ENCODE results near the gene GALR2. TPM values are rescaled to one million over a fixed set of nuclear protein-coding genes. Genes with fewer than 3 reads are reported as not detected.
"Not testable (repeated sequence)": the region's sequence is repeated elsewhere in the genome, so short reads cannot be mapped to it uniquely, and the experiment has no call there.

Gene GALR2
- 0.44 TPM for total RNA-seq

- ATAC-seq: no peak
Measured at GRCh38 chr17:76074390-76075363, at the start of gene GALR2. Gene GALR2, plus strand, starts transcription at chr17:76074781. Its CDS starts 103 bp downstream, at chr17:76074884.

GRCh38 chr17:76025294-76025693 lies 49.3 kb upstream of the GALR2 start:
- peak; percentile 40 for ATAC-seq

GRCh38 chr17:76026714-76027158 lies 47.8 kb upstream of the GALR2 start:
- ATAC-seq: peak; percentile 3

- peak; percentile 92 for ATAC-seq
Measured at GRCh38 chr17:76027159-76027839, 47.3 kb upstream of the GALR2 start, which contains the start of gene EVPL. Gene EVPL, minus strand, starts transcription at chr17:76027306. Its CDS starts 108 bp downstream, at chr17:76027198.

- no peak for ATAC-seq
Measured at GRCh38 chr17:76032073-76032779, 42.4 kb upstream of the GALR2 start.

- ATAC-seq: no peak
Measured at GRCh38 chr17:76032780-76033108, 41.8 kb upstream of the GALR2 start.

GRCh38 chr17:76033139-76033538 lies 41.4 kb upstream of the GALR2 start:
- no peak for ATAC-seq

GRCh38 chr17:76034428-76035350 lies 39.9 kb upstream of the GALR2 start:
- no peak for ATAC-seq

- ATAC-seq: no peak
Measured at GRCh38 chr17:76036497-76037261, 37.9 kb upstream of the GALR2 start.

GRCh38 chr17:76038050-76038449 lies 36.5 kb upstream of the GALR2 start:
- ATAC-seq: peak; percentile 29

GRCh38 chr17:76039121-76039520 lies 35.5 kb upstream of the GALR2 start:
- ATAC-seq: no peak

GRCh38 chr17:76040376-76040775 lies 34.2 kb upstream of the GALR2 start:
- ATAC-seq: no peak

GRCh38 chr17:76042868-76043267 lies 31.7 kb upstream of the GALR2 start:
- ATAC-seq: not testable (repeated sequence)

GRCh38 chr17:76044475-76045007 lies 30.0 kb upstream of the GALR2 start:
- peak; percentile 68 for ATAC-seq

GRCh38 chr17:76046064-76046463 lies 28.5 kb upstream of the GALR2 start:
- peak; percentile 56 for ATAC-seq

GRCh38 chr17:76048025-76048605 lies 26.5 kb upstream of the GALR2 start:
- no peak for ATAC-seq

- no peak for ATAC-seq
Measured at GRCh38 chr17:76048711-76049110, 25.9 kb upstream of the GALR2 start.

GRCh38 chr17:76049239-76049638 lies 25.3 kb upstream of the GALR2 start:
- ATAC-seq: no peak

GRCh38 chr17:76049836-76050537 lies 24.6 kb upstream of the GALR2 start:
- no peak for ATAC-seq

Measured in esophagus mucosa (tissue), 1 donor.